ENCODE results near the gene DESI2. TPM values are rescaled to one million over a fixed set of nuclear protein-coding genes. Genes with fewer than 3 reads are reported as not detected.

Gene DESI2
- polyA plus RNA-seq, 1 of the 3 experiments (the other 2 are of a cell fraction): 14.0 TPM

- TF ChIP-seq FOXM1 (IDR thresholded peaks at IDR 0.05; ENCODE audit: low read depth): no peak
- no peak for TF ChIP-seq TEAD4 (IDR thresholded peaks at IDR 0.05; ENCODE audit: borderline replicate concordance, insufficient read depth)
These were observed 22.2 kb downstream of the DESI2 start (continued) for GRCh38 chr1:244675167-244675566.

- no peaks in the 10 kb centered on the region for H3K27me3 ChIP-seq (ENCODE audit: insufficient read depth)
- H3K79me2 ChIP-seq (ENCODE audit: insufficient read depth): peaks cover 81% of the 10 kb centered on the region
- H4K20me1 ChIP-seq (ENCODE audit: insufficient read depth): 0 out of 2 replicates have a peak, but pooled peaks cover 4% of the 10 kb centered on the region
- 83% methylated on average over 6 of the region's 6 CpGs for WGBS (ENCODE audit: low lambda C conversion rate)
- no peak overlapping the region for H3K4me3 ChIP-seq (ENCODE audit: low read depth in 2 of 2, low read length in 1 of 2)
- H3F3A ChIP-seq (replicated peaks; ENCODE audit: insufficient read depth): peaks cover 5% of the 10 kb centered on the region
- peaks cover under 1 to 2% of the 10 kb centered on the region in 2 experiments; a peak in 2 of 4 replicates for H3K4me1 ChIP-seq (ENCODE audit: control insufficient read depth in 1 of 2, insufficient read depth in 2 of 2, low read depth in 1 of 2, low read length in 1 of 2)
- H3K9me2 ChIP-seq: no peaks in the 10 kb centered on the region
- no peaks in the 10 kb centered on the region for H3K9me3 ChIP-seq
- H2AFZ ChIP-seq (ENCODE audit: low read depth): no peak overlapping the region
- CTCF ChIA-PET: no interaction called here
- POLR2A ChIA-PET: no interaction called here
- H3K36me3 ChIP-seq (replicated peaks in 1 of 2; ENCODE audit: control insufficient read depth in 1 of 2, insufficient read depth in 2 of 2, low read length in 1 of 2): peaks cover 3 to 11% of the 10 kb centered on the region in 2 experiments
- no peak overlapping the region for H3K4me2 ChIP-seq
- no peak overlapping the region for H3K9ac ChIP-seq
- TF ChIP-seq EP300 (IDR thresholded peaks at IDR 0.05; ENCODE audit: borderline replicate concordance in 1 of 2, low read depth in 1 of 2, low read length in 1 of 2): no peak
- no peak for TF ChIP-seq CHD2 (IDR thresholded peaks at IDR 0.05; ENCODE audit: low read length, partially characterized antibody)
- no peak for TF ChIP-seq POLR2AphosphoS5 (IDR thresholded peaks at IDR 0.05; ENCODE audit: low read depth, low read length)
- TF ChIP-seq TCF12 (IDR thresholded peaks at IDR 0.05): no peak
- TF ChIP-seq SMC3 (IDR thresholded peaks at IDR 0.05; ENCODE audit: low read depth, low read length): no peak
- no peak for TF ChIP-seq TEAD4 (IDR thresholded peaks at IDR 0.05; ENCODE audit: borderline replicate concordance, insufficient read depth)
- no peak for TF ChIP-seq GATA2 (CRISPR knock-in tag; IDR thresholded peaks at IDR 0.05)
- no peak for TF ChIP-seq MXI1 (IDR thresholded peaks at IDR 0.05; ENCODE audit: low read depth, low read length)
- TF ChIP-seq JUND (IDR thresholded peaks at IDR 0.05): no peak
- TF ChIP-seq, protein P1, sequence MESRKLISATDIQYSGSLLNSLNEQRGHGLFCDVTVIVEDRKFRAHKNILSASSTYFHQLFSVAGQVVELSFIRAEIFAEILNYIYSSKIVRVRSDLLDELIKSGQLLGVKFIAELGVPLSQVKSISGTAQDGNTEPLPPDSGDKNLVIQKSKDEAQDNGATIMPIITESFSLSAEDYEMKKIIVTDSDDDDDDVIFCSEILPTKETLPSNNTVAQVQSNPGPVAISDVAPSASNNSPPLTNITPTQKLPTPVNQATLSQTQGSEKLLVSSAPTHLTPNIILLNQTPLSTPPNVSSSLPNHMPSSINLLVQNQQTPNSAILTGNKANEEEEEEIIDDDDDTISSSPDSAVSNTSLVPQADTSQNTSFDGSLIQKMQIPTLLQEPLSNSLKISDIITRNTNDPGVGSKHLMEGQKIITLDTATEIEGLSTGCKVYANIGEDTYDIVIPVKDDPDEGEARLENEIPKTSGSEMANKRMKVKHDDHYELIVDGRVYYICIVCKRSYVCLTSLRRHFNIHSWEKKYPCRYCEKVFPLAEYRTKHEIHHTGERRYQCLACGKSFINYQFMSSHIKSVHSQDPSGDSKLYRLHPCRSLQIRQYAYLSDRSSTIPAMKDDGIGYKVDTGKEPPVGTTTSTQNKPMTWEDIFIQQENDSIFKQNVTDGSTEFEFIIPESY (IDR thresholded peaks at IDR 0.05; ENCODE audit: borderline replicate concordance, low read depth): no peak
- no peak for TF ChIP-seq TAF1 (IDR thresholded peaks at IDR 0.05; ENCODE audit: borderline replicate concordance, low read depth, low read length)
- no peak for TF ChIP-seq MAX (IDR thresholded peaks at IDR 0.05; ENCODE audit: low read depth)
- TF ChIP-seq RCOR1 (IDR thresholded peaks at IDR 0.05; ENCODE audit: low read length): no peak
- TF ChIP-seq, protein P2, sequence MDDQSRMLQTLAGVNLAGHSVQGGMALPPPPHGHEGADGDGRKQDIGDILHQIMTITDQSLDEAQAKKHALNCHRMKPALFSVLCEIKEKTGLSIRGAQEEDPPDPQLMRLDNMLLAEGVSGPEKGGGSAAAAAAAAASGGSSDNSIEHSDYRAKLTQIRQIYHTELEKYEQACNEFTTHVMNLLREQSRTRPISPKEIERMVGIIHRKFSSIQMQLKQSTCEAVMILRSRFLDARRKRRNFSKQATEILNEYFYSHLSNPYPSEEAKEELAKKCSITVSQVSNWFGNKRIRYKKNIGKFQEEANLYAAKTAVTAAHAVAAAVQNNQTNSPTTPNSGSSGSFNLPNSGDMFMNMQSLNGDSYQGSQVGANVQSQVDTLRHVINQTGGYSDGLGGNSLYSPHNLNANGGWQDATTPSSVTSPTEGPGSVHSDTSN (IDR thresholded peaks at IDR 0.05): no peak
- TF ChIP-seq FOSL2 (IDR thresholded peaks at IDR 0.05; ENCODE audit: borderline replicate concordance, low read depth): no peak
- TF ChIP-seq FOXM1 (IDR thresholded peaks at IDR 0.05; ENCODE audit: low read depth): no peak
- TF ChIP-seq, protein P3, sequence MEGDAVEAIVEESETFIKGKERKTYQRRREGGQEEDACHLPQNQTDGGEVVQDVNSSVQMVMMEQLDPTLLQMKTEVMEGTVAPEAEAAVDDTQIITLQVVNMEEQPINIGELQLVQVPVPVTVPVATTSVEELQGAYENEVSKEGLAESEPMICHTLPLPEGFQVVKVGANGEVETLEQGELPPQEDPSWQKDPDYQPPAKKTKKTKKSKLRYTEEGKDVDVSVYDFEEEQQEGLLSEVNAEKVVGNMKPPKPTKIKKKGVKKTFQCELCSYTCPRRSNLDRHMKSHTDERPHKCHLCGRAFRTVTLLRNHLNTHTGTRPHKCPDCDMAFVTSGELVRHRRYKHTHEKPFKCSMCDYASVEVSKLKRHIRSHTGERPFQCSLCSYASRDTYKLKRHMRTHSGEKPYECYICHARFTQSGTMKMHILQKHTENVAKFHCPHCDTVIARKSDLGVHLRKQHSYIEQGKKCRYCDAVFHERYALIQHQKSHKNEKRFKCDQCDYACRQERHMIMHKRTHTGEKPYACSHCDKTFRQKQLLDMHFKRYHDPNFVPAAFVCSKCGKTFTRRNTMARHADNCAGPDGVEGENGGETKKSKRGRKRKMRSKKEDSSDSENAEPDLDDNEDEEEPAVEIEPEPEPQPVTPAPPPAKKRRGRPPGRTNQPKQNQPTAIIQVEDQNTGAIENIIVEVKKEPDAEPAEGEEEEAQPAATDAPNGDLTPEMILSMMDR (IDR thresholded peaks at IDR 0.05): no peak
- no peak for TF ChIP-seq RFX5 (IDR thresholded peaks at IDR 0.05; ENCODE audit: low read length)
- TF ChIP-seq SIN3A (IDR thresholded peaks at IDR 0.05; ENCODE audit: borderline replicate concordance, low read depth, low read length): no peak
- no peak for TF ChIP-seq YY1 (IDR thresholded peaks at IDR 0.05; ENCODE audit: low read depth)
- DNase-seq: no peak
- H3K27ac ChIP-seq (ENCODE audit: low read depth in 2 of 2, low read length in 1 of 2): no peak overlapping the region
These were observed 25.8 kb downstream of the DESI2 start for GRCh38 chr1:244678697-244679096.
